Measurements from ENCODE around the gene CLDN34. TPM values are rescaled to one million over a fixed set of nuclear protein-coding genes. Genes with fewer than 3 reads are reported as not detected.

CLDN34 gene, protein sequence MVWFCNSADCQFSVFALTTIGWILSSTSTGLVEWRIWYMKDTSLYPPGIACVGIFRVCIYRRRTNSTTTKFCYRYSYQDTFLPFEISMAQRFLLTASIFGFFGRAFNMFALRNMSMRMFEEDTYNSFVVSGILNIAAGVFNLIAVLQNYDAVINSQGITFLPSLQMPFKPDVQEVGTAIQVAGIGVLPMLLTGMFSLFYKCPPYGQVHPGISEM
- not detected for total RNA-seq

GRCh38 chrX:9966775-9967408 lies at the start of gene CLDN34:
Gene CLDN34 (plus strand): TSS chrX:9967358. CDS start chrX:9967358, 0 bp downstream.

Other genes with a start within 250 kb of the CLDN34 start
- 3.9 TPM for gene GPR143, start 201.5 kb upstream of the CLDN34 start, total RNA-seq
- gene SHROOM2, start 180.9 kb upstream of the CLDN34 start, total RNA-seq, result 38.8 TPM
- gene CLCN4, start 189.6 kb downstream of the CLDN34 start, total RNA-seq, result 76.6 TPM

Measured in diencephalon (tissue), 1 donor.